ENCODE measurements around the gene SERPINA9.

DNA sequence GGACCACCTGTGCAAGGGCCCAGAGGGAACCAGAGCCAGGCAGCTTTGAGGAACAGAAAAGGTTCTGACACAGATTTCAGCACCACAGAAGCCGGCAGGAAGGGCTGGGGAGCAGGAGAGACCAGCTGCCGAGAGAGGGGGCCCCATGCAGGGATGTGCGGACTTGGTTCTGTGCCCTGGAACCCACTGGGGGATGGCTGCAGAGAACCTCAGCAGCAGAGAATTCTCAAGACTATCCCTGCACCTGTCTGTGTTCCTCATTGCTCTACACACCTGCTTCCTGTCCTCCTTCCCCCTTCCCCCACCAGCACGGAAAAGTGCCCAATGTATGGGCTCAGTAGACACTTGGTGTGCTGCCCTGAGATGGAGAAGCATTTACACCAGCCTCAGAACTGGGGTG is 3.2 kb downstream of the SERPINA9 start:
- TF ChIP-seq, protein P1, sequence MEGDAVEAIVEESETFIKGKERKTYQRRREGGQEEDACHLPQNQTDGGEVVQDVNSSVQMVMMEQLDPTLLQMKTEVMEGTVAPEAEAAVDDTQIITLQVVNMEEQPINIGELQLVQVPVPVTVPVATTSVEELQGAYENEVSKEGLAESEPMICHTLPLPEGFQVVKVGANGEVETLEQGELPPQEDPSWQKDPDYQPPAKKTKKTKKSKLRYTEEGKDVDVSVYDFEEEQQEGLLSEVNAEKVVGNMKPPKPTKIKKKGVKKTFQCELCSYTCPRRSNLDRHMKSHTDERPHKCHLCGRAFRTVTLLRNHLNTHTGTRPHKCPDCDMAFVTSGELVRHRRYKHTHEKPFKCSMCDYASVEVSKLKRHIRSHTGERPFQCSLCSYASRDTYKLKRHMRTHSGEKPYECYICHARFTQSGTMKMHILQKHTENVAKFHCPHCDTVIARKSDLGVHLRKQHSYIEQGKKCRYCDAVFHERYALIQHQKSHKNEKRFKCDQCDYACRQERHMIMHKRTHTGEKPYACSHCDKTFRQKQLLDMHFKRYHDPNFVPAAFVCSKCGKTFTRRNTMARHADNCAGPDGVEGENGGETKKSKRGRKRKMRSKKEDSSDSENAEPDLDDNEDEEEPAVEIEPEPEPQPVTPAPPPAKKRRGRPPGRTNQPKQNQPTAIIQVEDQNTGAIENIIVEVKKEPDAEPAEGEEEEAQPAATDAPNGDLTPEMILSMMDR (IDR thresholded peaks at IDR 0.05), result no peak
- no peak for TF ChIP-seq POLR2A (IDR thresholded peaks at IDR 0.05)

All from Peyer's patch (tissue), 4 donors.